ENCODE data around the gene HIVEP1.

DNA sequence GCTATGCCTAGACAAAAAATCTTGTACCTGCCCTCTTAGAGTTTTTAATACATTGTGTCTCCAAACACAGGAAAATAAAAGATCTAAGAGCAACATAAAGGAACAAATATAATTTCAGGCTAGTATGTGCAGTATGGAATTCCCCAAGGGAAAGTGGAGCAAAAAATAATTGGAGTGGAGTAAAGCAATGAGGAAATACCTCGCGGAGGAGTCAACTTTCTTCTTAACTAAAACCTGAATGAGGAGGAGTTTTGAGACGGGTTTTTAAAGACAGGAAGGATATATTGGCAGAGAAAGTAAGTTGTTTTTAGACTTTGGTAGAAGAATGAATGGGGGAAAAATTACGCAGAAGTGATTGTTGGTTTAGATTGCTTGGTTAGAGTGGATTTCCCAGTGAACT is 14.0 kb downstream of the HIVEP1 start:
- no peak for TF ChIP-seq TOX (CRISPR knock-in tag; IDR thresholded peaks at IDR 0.05; ENCODE audit: borderline replicate concordance)
- TF ChIP-seq CSRNP3 (CRISPR knock-in tag; IDR thresholded peaks at IDR 0.05) = no peak
- TF ChIP-seq ARNTL (CRISPR knock-in tag; IDR thresholded peaks at IDR 0.05; ENCODE audit: borderline replicate concordance, low read depth) = no peak
- no peak for TF ChIP-seq RARB (CRISPR knock-in tag; IDR thresholded peaks at IDR 0.05)
